ENCODE results near the gene SPIRE1.

Gene SPIRE1

DNA sequence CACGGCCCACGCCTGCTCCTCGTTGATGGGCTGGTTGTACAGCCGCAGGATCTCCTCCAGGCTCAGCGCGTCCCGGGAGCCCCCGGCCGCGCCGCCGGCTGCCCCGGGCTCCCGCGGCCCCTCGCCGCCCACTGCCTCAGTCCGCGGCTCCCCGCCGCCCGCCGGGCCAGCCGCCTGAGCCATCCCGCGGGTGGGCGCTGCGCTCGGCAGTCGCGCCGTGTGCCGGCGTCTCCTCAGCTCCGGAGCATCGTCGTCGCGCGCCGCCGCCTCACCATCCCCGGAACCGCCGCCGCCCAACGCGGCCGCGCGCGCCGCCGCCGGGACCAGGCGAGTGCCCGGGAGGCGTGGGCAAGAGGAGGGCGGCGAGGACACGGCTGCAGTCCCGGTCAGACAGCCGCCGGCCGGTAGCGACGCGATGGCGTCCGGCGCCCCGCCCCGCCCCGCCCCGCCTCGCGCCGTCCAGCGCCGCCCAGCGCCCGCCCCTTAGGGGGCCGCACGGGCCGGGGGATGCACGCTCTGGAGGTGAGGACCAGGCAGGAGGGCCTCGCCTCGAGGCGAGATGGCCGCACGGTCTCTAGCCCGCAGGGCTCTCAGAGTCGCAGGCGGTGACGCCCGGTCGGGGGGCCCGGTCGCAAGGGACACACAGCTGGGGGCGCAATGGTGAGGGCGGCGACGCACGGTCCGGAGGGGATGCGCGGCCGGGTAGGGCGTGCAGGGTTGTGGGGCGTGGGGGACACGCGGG lies at the start of gene SPIRE1:
TSS of gene SPIRE1 (minus strand) at position 424 of the 742 bp plus-strand sequence. CDS start at position 183, 241 bp downstream.
- TF ChIP-seq CTCF (IDR thresholded peaks at IDR 0.05; ENCODE audit: control insufficient read depth, extremely low read depth, insufficient read depth): no peak
- peak within 1 kb of the TSS; percentile 71 for H3K4me3 ChIP-seq (ENCODE audit: low read depth, low read length)
- no peak for DNase-seq (ENCODE audit: low read depth)

- peak overlapping the region; percentile 84 for H3K4me3 ChIP-seq (ENCODE audit: low read depth, low read length)
- TF ChIP-seq CTCF (IDR thresholded peaks at IDR 0.05; ENCODE audit: control insufficient read depth, extremely low read depth, insufficient read depth): no peak
- no peak for DNase-seq (ENCODE audit: low read depth)
Observed at GRCh38 chr18:12703664-12704063, 45.8 kb upstream of the SPIRE1 start.

DNA sequence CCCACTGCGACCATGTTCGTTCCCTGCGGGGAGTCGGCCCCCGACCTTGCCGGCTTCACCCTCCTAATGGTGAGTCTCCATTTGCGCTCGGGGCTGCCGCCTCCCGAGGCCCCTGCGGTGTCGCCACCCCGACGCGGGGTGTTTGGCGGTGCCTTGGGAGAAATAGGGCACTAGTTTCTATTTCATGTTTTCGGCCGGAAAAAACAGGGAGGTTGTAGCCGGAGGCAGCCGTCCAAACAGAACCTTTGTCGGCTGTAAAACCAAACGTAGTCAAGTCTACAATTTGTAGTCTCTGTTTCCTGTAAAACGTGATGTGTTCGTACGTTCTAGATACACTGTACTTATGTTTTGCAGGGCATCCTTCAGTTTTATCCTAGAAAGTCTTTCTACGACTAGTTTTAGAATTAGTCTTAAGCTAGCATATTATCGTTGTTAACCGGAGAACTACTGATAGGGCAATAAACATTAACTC lies 45.2 kb upstream of the SPIRE1 start:
- peak overlapping the region; percentile 84 for H3K4me3 ChIP-seq (ENCODE audit: low read depth, low read length)
- TF ChIP-seq CTCF (IDR thresholded peaks at IDR 0.05; ENCODE audit: control insufficient read depth, extremely low read depth, insufficient read depth): no peak
- DNase-seq (ENCODE audit: low read depth): no peak

DNA sequence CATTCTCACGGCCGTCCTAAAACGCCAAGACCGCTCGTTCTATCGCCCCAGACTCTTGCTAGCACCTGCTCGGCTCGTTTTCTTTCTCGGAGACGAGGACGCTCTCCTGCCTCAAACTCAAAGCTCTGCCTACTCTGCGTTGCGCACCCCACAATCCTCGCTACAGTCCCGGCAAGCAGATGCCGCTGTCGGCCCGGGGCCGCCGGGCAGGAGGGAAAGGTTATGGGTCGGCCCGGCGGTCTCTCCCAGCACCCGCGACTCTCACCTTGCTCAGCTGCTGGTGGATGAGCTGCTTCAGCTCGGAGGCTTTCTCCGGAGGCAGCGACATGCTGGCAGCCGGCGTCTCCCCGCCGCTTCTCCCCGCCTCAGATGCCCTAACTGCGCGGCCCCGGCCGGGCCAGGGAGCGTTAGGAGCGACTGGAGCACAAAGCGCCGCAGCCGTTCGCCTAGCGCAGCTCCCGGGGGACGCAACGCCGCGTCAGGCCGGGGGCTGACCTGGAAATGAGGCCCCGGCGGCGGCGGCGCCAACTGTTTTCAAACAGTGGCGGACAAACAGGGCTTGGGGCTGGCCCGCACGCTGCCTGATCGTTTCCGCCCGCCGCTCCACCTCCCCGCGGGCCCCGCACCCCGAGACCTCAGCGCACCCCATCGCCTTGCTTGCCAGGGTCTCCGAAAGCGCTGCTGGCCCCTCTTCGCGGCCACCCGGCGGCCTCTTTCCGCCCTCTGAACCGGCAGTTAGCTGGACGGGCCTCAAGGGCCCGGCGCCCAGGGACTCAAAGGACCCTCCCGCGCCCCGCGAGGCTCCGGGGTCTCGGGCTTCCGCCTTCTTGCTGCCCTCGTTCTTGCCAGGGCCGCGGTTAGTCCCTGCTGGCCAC lies 44.6 kb upstream of the SPIRE1 start, which contains the start of the genes CEP76 and PSMG2:
TSS of gene CEP76 (minus strand) at position 503 of the 875 bp plus-strand sequence. CDS start at position 328, 175 bp downstream.
TSS of gene PSMG2 (plus strand) at position 822 of the 875 bp plus-strand sequence. CDS start 66 bp downstream, outside the sequence.
- H3K4me3 ChIP-seq (ENCODE audit: low read depth, low read length): peak within 1 kb of the TSS; percentile 84
- peak; percentile 64 for DNase-seq (ENCODE audit: low read depth)
- no peak for TF ChIP-seq CTCF (IDR thresholded peaks at IDR 0.05; ENCODE audit: control insufficient read depth, extremely low read depth, insufficient read depth)

GRCh38 chr18:12701161-12701560 lies 43.3 kb upstream of the SPIRE1 start:
- TF ChIP-seq CTCF (IDR thresholded peaks at IDR 0.05; ENCODE audit: control insufficient read depth, extremely low read depth, insufficient read depth): no peak
- H3K4me3 ChIP-seq (ENCODE audit: low read depth, low read length): peak overlapping the region; percentile 84
- DNase-seq (ENCODE audit: low read depth): no peak

GRCh38 chr18:12699747-12700146 lies 41.8 kb upstream of the SPIRE1 start:
- no peak overlapping the region for H3K4me3 ChIP-seq (ENCODE audit: low read depth, low read length)
- TF ChIP-seq CTCF (IDR thresholded peaks at IDR 0.05; ENCODE audit: control insufficient read depth, extremely low read depth, insufficient read depth): no peak

More at GRCh38 chr18:12699747-12700146, 41.8 kb upstream of the SPIRE1 start:
- DNase-seq (ENCODE audit: low read depth): no peak

Data from LNCaP clone FGC (cell line).